Common myeloid progenitor, CD34-positive (primary cell): ENCODE measurements around the gene HSPA12B.

ENCODE experiments used
- CTCF ChIA-PET: fragments of 350-600 bp; sonication (Branson Sonifier 250); formaldehyde crosslinking; loops from one replicate; lab custom pipeline; 2021; ENCODE audit warnings: antibody characterized with exemption; lab: Charles Lee
- POLR2A ChIA-PET: fragments of 350-600 bp; sonication (Branson Sonifier 250); formaldehyde crosslinking; loops from one replicate; lab custom pipeline; 2021; ENCODE audit warnings: antibody characterized with exemption; lab: Charles Lee
- DNase-seq, 3 donors: peaks; one replicate each; pipeline versions ENCODE4 v3.0.0 to v3.0.0-alpha.2; 2013
- H3K27ac ChIP-seq, 2 experiments: 1 replicate in 1 of 2; 2 replicates in 1 of 2; pipeline ENCODE4 v1.7.0; 2013; ENCODE audit warnings: inconsistent platforms in 2 of 2, low read length in 2 of 2, mild to moderate bottlenecking in 2 of 2, low read depth in 1 of 2, moderate library complexity in 1 of 2; ENCODE audit not compliant: severe bottlenecking in 2 of 2, insufficient read depth in 1 of 2, poor library complexity in 1 of 2
- H3K27me3 ChIP-seq, 5 experiments: replicated peaks in 2 of 5; 1 replicate in 3 of 5; 2 replicates in 2 of 5; pipeline versions ENCODE4 v1.6.1 to v1.7.0; 2013; ENCODE audit warnings: low read length in 4 of 5, mild to moderate bottlenecking in 2 of 5, moderate library complexity in 2 of 5, inconsistent platforms in 1 of 5; ENCODE audit not compliant: insufficient read depth in 5 of 5, control insufficient read depth in 4 of 5
- H3K36me3 ChIP-seq, 4 experiments: 1 replicate in 2 of 4; 2 replicates in 2 of 4; pipeline versions ENCODE4 v1.6.1 to v1.7.0; 2013; ENCODE audit warnings: low read length in 3 of 4, control low read depth in 1 of 4, mild to moderate bottlenecking in 1 of 4; ENCODE audit not compliant: control insufficient read depth in 4 of 4, insufficient read depth in 4 of 4
- H3K4me1 ChIP-seq, 4 experiments: 1 replicate in 3 of 4; 2 replicates in 1 of 4; pipeline versions ENCODE4 v1.6.1 to v1.7.1; 2013; ENCODE audit warnings: low read length in 3 of 4, mild to moderate bottlenecking in 3 of 4, control low read depth in 1 of 4, inconsistent platforms in 1 of 4, moderate library complexity in 1 of 4; ENCODE audit not compliant: control insufficient read depth in 4 of 4, insufficient read depth in 4 of 4; ENCODE audit errors: control extremely low read depth in 1 of 4
- H3K4me3 ChIP-seq, 7 experiments: 1 replicate in 4 of 7; 2 replicates in 3 of 7; pipeline versions ENCODE4 v1.5.1 to v1.7.0; 2013; ENCODE audit warnings: mild to moderate bottlenecking in 7 of 7, low read length in 6 of 7, moderate library complexity in 6 of 7, inconsistent platforms in 2 of 7, low read depth in 2 of 7, control low read depth in 1 of 7; ENCODE audit not compliant: insufficient read depth in 4 of 7, control insufficient read depth in 1 of 7; ENCODE audit errors: extremely low read depth in 1 of 7
- H3K9me3 ChIP-seq, 5 experiments: 1 replicate in 4 of 5; 2 replicates in 1 of 5; pipeline versions ENCODE4 v1.6.1 to v1.7.1; 2013; ENCODE audit warnings: low read length in 4 of 5, mild to moderate bottlenecking in 2 of 5, inconsistent platforms in 1 of 5, low read depth in 1 of 5, moderate library complexity in 1 of 5; ENCODE audit not compliant: control insufficient read depth in 4 of 5, insufficient read depth in 2 of 5; ENCODE audit errors: control extremely low read depth in 1 of 5
- WGBS: methylation state at CpG from one replicate; pipeline ENCODE4 v1.1.5; 2013; ENCODE audit not compliant: insufficient coverage; 5-methylcytosine and 5-hydroxymethylcytosine counted together

Gene HSPA12B

GRCh38 chr20:3719046-3719445 lies 13.4 kb upstream of the HSPA12B start:
- no peaks in the 10 kb centered on the region for H3K9me3 ChIP-seq
- 91% methylated on average over 3 of the region's 4 CpGs for WGBS
- POLR2A ChIA-PET, result no interaction called here
- H3K27me3 ChIP-seq, result peaks cover 0 to 7% (median 2%) of the 10 kb centered on the region in 5 experiments
- no peak overlapping the region for H3K4me3 ChIP-seq
- H3K27ac ChIP-seq, result no peak overlapping the region
- no peaks in the 10 kb centered on the region for H3K36me3 ChIP-seq
- H3K4me1 ChIP-seq, result no peaks in the 10 kb centered on the region
- no peak for DNase-seq
- CTCF ChIA-PET, result interaction anchor here (0.9 to 1.8 kb wide), 3 partner anchors 14 to 32 kb away, joined by 3 to 5 read pairs (median 4); no protein-coding TSS in a partner anchor

GRCh38 chr20:3720068-3720467 lies 12.4 kb upstream of the HSPA12B start:
- Histone ChIP-seq H3K4me3 (no peak overlapping the region), H3K27ac (no peak overlapping the region), H3K36me3 (no peaks in the 10 kb centered on the region), H3K27me3 (peaks cover 0 to 7% (median 2%) of the 10 kb centered on the region in 5 experiments), H3K4me1 (no peaks in the 10 kb centered on the region), H3K9me3 (peaks cover 0 to 2% (median 0%) of the 10 kb centered on the region in 5 experiments)
- CTCF ChIA-PET, result interaction anchor here (1.0 to 1.3 kb wide), 4 partner anchors 9 to 57 kb away, joined by 3 to 4 read pairs (median 3); no protein-coding TSS in a partner anchor
- DNase-seq, result no peak
- WGBS, result 100% methylated on average over 2 of the region's 2 CpGs
- POLR2A ChIA-PET, result interaction anchor here (0.5 to 0.6 kb wide), 2 partner anchors 21 to 203 kb away, joined by 3 read pairs; no protein-coding TSS in a partner anchor

- POLR2A ChIA-PET, result no interaction called here
These were observed 11.9 kb upstream of the HSPA12B start for GRCh38 chr20:3720626-3721025.

GRCh38 chr20:3721912-3722311 lies 10.6 kb upstream of the HSPA12B start:
- Histone ChIP-seq H3K9me3 (peaks cover 0 to 2% (median 0%) of the 10 kb centered on the region in 5 experiments), H3K27ac (no peak overlapping the region), H3K4me1 (no peaks in the 10 kb centered on the region), H3K27me3 (peaks cover 0 to 14% (median 3%) of the 10 kb centered on the region in 5 experiments), H3K36me3 (no peaks in the 10 kb centered on the region), H3K4me3 (no peak overlapping the region)
- WGBS, result 80% methylated on average over 1 of the region's 4 CpGs
- ChIA-PET CTCF (interaction anchor here (1.4 kb wide), 1 partner anchor 11 kb away, joined by 7 read pairs; no protein-coding TSS in a partner anchor), POLR2A (no interaction called here)
- DNase-seq, result no peak

More at GRCh38 chr20:3720626-3721025, 11.9 kb upstream of the HSPA12B start:
- no peaks in the 10 kb centered on the region for H3K4me1 ChIP-seq
- no peak overlapping the region for H3K4me3 ChIP-seq
- no peak for DNase-seq
- no peak overlapping the region for H3K27ac ChIP-seq
- no peaks in the 10 kb centered on the region for H3K36me3 ChIP-seq
- H3K9me3 ChIP-seq, result peaks cover 0 to 2% (median 0%) of the 10 kb centered on the region in 5 experiments
- WGBS, result 89% methylated on average over 5 of the region's 6 CpGs
- peaks cover 0 to 7% (median 3%) of the 10 kb centered on the region in 5 experiments for H3K27me3 ChIP-seq
- CTCF ChIA-PET, result interaction anchor here (1.2 to 1.3 kb wide), 3 partner anchors 20 to 57 kb away, joined by 3 to 4 read pairs (median 3); no protein-coding TSS in a partner anchor

- H3K27ac ChIP-seq, result no peak overlapping the region
- peaks cover 0 to 28% (median 10%) of the 10 kb centered on the region in 5 experiments for H3K27me3 ChIP-seq
- ChIA-PET POLR2A (no interaction called here), CTCF (interaction anchor here (1.2 to 1.4 kb wide), 2 partner anchors 10 to 13 kb away, joined by 3 to 7 read pairs; no protein-coding TSS in a partner anchor)
- 100% methylated on average over 7 of the region's 8 CpGs for WGBS
- DNase-seq, result no peak
- H3K36me3 ChIP-seq, result no peaks in the 10 kb centered on the region
- no peaks in the 10 kb centered on the region for H3K4me1 ChIP-seq
- H3K9me3 ChIP-seq, result peaks cover 0 to 2% (median 0%) of the 10 kb centered on the region in 5 experiments
- H3K4me3 ChIP-seq, result no peak overlapping the region
These were observed 9.2 kb upstream of the HSPA12B start for GRCh38 chr20:3723284-3723683.

GRCh38 chr20:3724356-3724755 lies 8.1 kb upstream of the HSPA12B start:
- CTCF ChIA-PET, result interaction anchor here (0.6 to 1.6 kb wide), 4 partner anchors 8 to 50 kb away, joined by 3 read pairs; no protein-coding TSS in a partner anchor
- no peak for DNase-seq

GRCh38 chr20:3727401-3728021 lies 5.0 kb upstream of the HSPA12B start:
- Histone ChIP-seq H3K27me3 (peaks cover 0 to 45% (median 10%) of the 10 kb centered on the region in 5 experiments), H3K9me3 (peaks cover 0 to 2% (median 0%) of the 10 kb centered on the region in 5 experiments), H3K4me3 (no peak overlapping the region), H3K27ac (no peak overlapping the region), H3K36me3 (no peaks in the 10 kb centered on the region), H3K4me1 (peaks cover 0 to 2% (median 0%) of the 10 kb centered on the region in 4 experiments)
- ChIA-PET POLR2A (no interaction called here), CTCF (interaction anchor here (0.9 to 1.6 kb wide), 3 partner anchors 16 to 41 kb away, joined by 3 read pairs; partner anchors contain the start of gene ADISSP)
- 61% methylated on average over 11 of the region's 11 CpGs for WGBS
- no peak for DNase-seq

More at GRCh38 chr20:3724356-3724755, 8.1 kb upstream of the HSPA12B start:
- H3K27me3 ChIP-seq, result peaks cover 0 to 38% (median 10%) of the 10 kb centered on the region in 5 experiments
- peaks cover 0 to 2% (median 0%) of the 10 kb centered on the region in 5 experiments for H3K9me3 ChIP-seq
- POLR2A ChIA-PET, result no interaction called here
- H3K27ac ChIP-seq, result no peak overlapping the region
- WGBS, result 53% methylated on average over 3 of the region's 4 CpGs
- no peaks in the 10 kb centered on the region for H3K36me3 ChIP-seq
- no peaks in the 10 kb centered on the region for H3K4me1 ChIP-seq
- H3K4me3 ChIP-seq, result no peak overlapping the region
